ENCODE results near the gene CRTC3. TPM values are rescaled to one million over a fixed set of nuclear protein-coding genes. Genes with fewer than 3 reads are reported as not detected.
A peak's percentile ranks its signal among the peaks of the same experiment; 100 is the strongest.

Gene CRTC3
- total RNA-seq, 6 experiments from 2014 or later: 8.4 to 16.2 (median 11.3) TPM

- Histone ChIP-seq H3K27me3 (no peaks in the 10 kb centered on the region), H3K9me3 (no peaks in the 10 kb centered on the region), H3K27ac (no peak overlapping the region), H3K4me1 (peaks cover 0 to 9% (median 0%) of the 10 kb centered on the region in 4 donors), H3K36me3 (peaks cover 0 to 29% (median 5%) of the 10 kb centered on the region in 4 donors), H3K4me3 (no peak overlapping the region)
- 90% methylated on average over 4 of the region's 13 CpGs for WGBS (ENCODE audit: insufficient coverage, low coverage, low lambda C conversion rate, missing lambda C conversion rate)
- TF ChIP-seq POLR2A (IDR thresholded peaks at IDR 0.05) (no peak), CTCF (IDR thresholded peaks at IDR 0.05) (no peak)
- intact Hi-C loops (cut with DNase I): no loop called here
- DNase-seq: no peak
- peak; percentile 28 to 50 (median 46) for ATAC-seq
Measured at GRCh38 chr15:90620379-90621067, 90.8 kb downstream of the CRTC3 start.

- Histone ChIP-seq H3K9me3 (no peaks in the 10 kb centered on the region), H3K27me3 (no peaks in the 10 kb centered on the region), H3K27ac (no peak overlapping the region), H3K4me1 (no peaks in the 10 kb centered on the region), H3K36me3 (peaks cover 0 to 30% (median 12%) of the 10 kb centered on the region in 4 donors), H3K4me3 (no peak overlapping the region)
- WGBS (ENCODE audit: insufficient coverage, low coverage, low lambda C conversion rate, missing lambda C conversion rate): 92% methylated on average over 1 of the region's 6 CpGs
- TF ChIP-seq POLR2A (IDR thresholded peaks at IDR 0.05) (no peak), CTCF (IDR thresholded peaks at IDR 0.05) (no peak)
- intact Hi-C loops (cut with DNase I): no loop called here
- ATAC-seq (no peak), DNase-seq (no peak)
Measured at GRCh38 chr15:90623854-90624253, 94.1 kb downstream of the CRTC3 start.

- H3K36me3 ChIP-seq: peaks cover 0 to 34% (median 15%) of the 10 kb centered on the region in 4 donors
- H3K27me3 ChIP-seq: no peaks in the 10 kb centered on the region
- WGBS (ENCODE audit: insufficient coverage, low coverage, low lambda C conversion rate, missing lambda C conversion rate): 95% methylated on average over 13 of the region's 13 CpGs
- H3K9me3 ChIP-seq: no peaks in the 10 kb centered on the region
- no peak overlapping the region for H3K27ac ChIP-seq
- intact Hi-C loops (cut with DNase I): no loop called here
- DNase-seq: no peak
- ATAC-seq: no peak
- TF ChIP-seq POLR2A (IDR thresholded peaks at IDR 0.05) (no peak), CTCF (IDR thresholded peaks at IDR 0.05) (no peak)
- H3K4me1 ChIP-seq: no peaks in the 10 kb centered on the region
- H3K4me3 ChIP-seq: no peak overlapping the region
Measured at GRCh38 chr15:90624278-90624981, 94.7 kb downstream of the CRTC3 start.

- H3K4me3 ChIP-seq: no peak overlapping the region
- no peak overlapping the region for H3K27ac ChIP-seq
- no peaks in the 10 kb centered on the region for H3K27me3 ChIP-seq
- intact Hi-C loops (cut with DNase I): no loop called here
- H3K4me1 ChIP-seq: no peaks in the 10 kb centered on the region
- H3K36me3 ChIP-seq: peaks cover 0 to 40% (median 17%) of the 10 kb centered on the region in 4 donors
- DNase-seq (no peak), ATAC-seq (no peak)
- 92% methylated on average over 7 of the region's 7 CpGs for WGBS (ENCODE audit: insufficient coverage, low coverage, low lambda C conversion rate, missing lambda C conversion rate)
- H3K9me3 ChIP-seq: no peaks in the 10 kb centered on the region
- TF ChIP-seq POLR2A (IDR thresholded peaks at IDR 0.05) (no peak), CTCF (IDR thresholded peaks at IDR 0.05) (no peak)
Measured at GRCh38 chr15:90625037-90625436, 95.3 kb downstream of the CRTC3 start.
